H9 (cell line): ENCODE results near the gene GALNT10. TPM values are rescaled to one million over a fixed set of nuclear protein-coding genes. Genes with fewer than 3 reads are reported as not detected.
A peak's percentile ranks its signal among the peaks of the same experiment; 100 is the strongest.

Experiments
- DNase-seq: peaks from one replicate; pipeline ENCODE4 v3.0.0-alpha.2; 2017
- H2AFZ ChIP-seq: one replicate; pipeline ENCODE4 v1.6.1; 2013; ENCODE audit warnings: mild to moderate bottlenecking, low read length, control low read depth, moderate library complexity
- H2AK5ac ChIP-seq: 2 replicates; pipeline ENCODE4 v1.6.1; 2013; ENCODE audit warnings: low read length, control low read depth, mixed read lengths; ENCODE audit not compliant: insufficient read length
- H2BK120ac ChIP-seq: one replicate; pipeline ENCODE4 v1.6.1; 2013; ENCODE audit warnings: low read depth, mild to moderate bottlenecking, low read length, control low read depth, inconsistent platforms; ENCODE audit not compliant: poor library complexity, severe bottlenecking
- H2BK12ac ChIP-seq: 2 replicates; pipeline ENCODE4 v1.6.1; 2013; ENCODE audit warnings: low read length, control low read depth, mixed read lengths, low read depth; ENCODE audit not compliant: insufficient read length
- H2BK15ac ChIP-seq: 2 replicates; pipeline ENCODE4 v1.6.1; 2013; ENCODE audit warnings: low read depth, low read length, control low read depth
- H2BK20ac ChIP-seq: one replicate; pipeline ENCODE4 v1.6.1; 2013; ENCODE audit warnings: low read depth, mild to moderate bottlenecking, low read length, control low read depth, inconsistent platforms; ENCODE audit not compliant: poor library complexity, severe bottlenecking
- H2BK5ac ChIP-seq: 2 replicates; pipeline ENCODE4 v1.6.1; 2013; ENCODE audit warnings: low read length, control low read depth, mixed read lengths; ENCODE audit not compliant: insufficient read length
- H3K14ac ChIP-seq: 2 replicates; pipeline ENCODE4 v1.6.1; 2013; ENCODE audit warnings: low read length, control low read depth; ENCODE audit not compliant: insufficient read depth
- H3K18ac ChIP-seq: 2 replicates; pipeline ENCODE4 v1.6.1; 2013; ENCODE audit warnings: low read depth, mild to moderate bottlenecking, mixed read lengths, low read length, control low read depth; ENCODE audit not compliant: insufficient read length
- H3K23ac ChIP-seq: 2 replicates; pipeline ENCODE4 v1.6.1; 2013; ENCODE audit warnings: low read length, control low read depth, mixed read lengths, low read depth; ENCODE audit not compliant: insufficient read length
- H3K23me2 ChIP-seq: 2 replicates; pipeline ENCODE4 v1.6.1; 2013; ENCODE audit warnings: low read depth, mild to moderate bottlenecking, mixed read lengths, low read length, control low read depth; ENCODE audit not compliant: insufficient read length, poor library complexity, severe bottlenecking
- H3K27ac ChIP-seq: 2 replicates; pipeline ENCODE4 v1.5.1; 2013; ENCODE audit warnings: low read length, control low read depth, mixed read lengths, low read depth; ENCODE audit not compliant: insufficient read length
- H3K27me3 ChIP-seq: 2 replicates; pipeline ENCODE4 v1.6.1; 2013; ENCODE audit warnings: low read length, control low read depth, inconsistent platforms; ENCODE audit not compliant: insufficient read depth
- H3K4ac ChIP-seq: 2 replicates; pipeline ENCODE4 v1.6.1; 2013; ENCODE audit warnings: low read depth, mild to moderate bottlenecking, control low read depth, inconsistent platforms, low read length, moderate library complexity
- H3K4me1 ChIP-seq: 2 replicates; pipeline ENCODE4 v1.6.1; 2013; ENCODE audit warnings: low read length, control low read depth, inconsistent platforms; ENCODE audit not compliant: insufficient read depth
- H3K4me2 ChIP-seq: 2 replicates; pipeline ENCODE4 v1.6.1; 2013; ENCODE audit warnings: low read length, control low read depth, mixed read lengths; ENCODE audit not compliant: insufficient read length, insufficient read depth
- H3K56ac ChIP-seq: 2 replicates; pipeline ENCODE4 v1.6.1; 2013; ENCODE audit warnings: low read depth, mild to moderate bottlenecking, mixed read lengths, low read length, control low read depth; ENCODE audit not compliant: insufficient read length
- H3K79me1 ChIP-seq: 2 replicates; pipeline ENCODE4 v1.6.1; 2013; ENCODE audit warnings: low read depth, mild to moderate bottlenecking, moderate library complexity, low read length, control low read depth, inconsistent platforms; ENCODE audit not compliant: insufficient read depth, poor library complexity, severe bottlenecking
- H3K79me2 ChIP-seq: 2 replicates; pipeline ENCODE4 v1.6.1; 2013; ENCODE audit warnings: low read length, control low read depth, inconsistent platforms; ENCODE audit not compliant: insufficient read depth
- H3K9ac ChIP-seq: 2 replicates; pipeline ENCODE4 v1.6.1; 2013; ENCODE audit warnings: low read length, control low read depth, mixed read lengths; ENCODE audit not compliant: insufficient read length; ENCODE audit errors: extremely low read depth
- H3K9me3 ChIP-seq: one replicate; pipeline ENCODE4 v1.6.1; 2013; ENCODE audit warnings: low read depth, low read length, inconsistent platforms; ENCODE audit not compliant: control insufficient read depth
- H3T11ph ChIP-seq: one replicate; pipeline ENCODE4 v1.6.1; 2013; ENCODE audit warnings: mild to moderate bottlenecking, low read length, control low read depth, inconsistent platforms
- H4K20me1 ChIP-seq: one replicate; pipeline ENCODE4 v1.6.1; 2013; ENCODE audit not compliant: control insufficient read depth, insufficient read length, insufficient read depth
- H4K5ac ChIP-seq: 2 replicates; pipeline ENCODE4 v1.6.1; 2013; ENCODE audit warnings: low read depth, mild to moderate bottlenecking, mixed read lengths, low read length, control low read depth; ENCODE audit not compliant: insufficient read length
- H4K8ac ChIP-seq: replicated peaks from 2 replicates; pipeline ENCODE4 v1.6.1; 2013; ENCODE audit warnings: low read length, control low read depth, mixed read lengths, low read depth; ENCODE audit not compliant: insufficient read length
- H4K91ac ChIP-seq: 2 replicates; pipeline ENCODE4 v1.6.1; 2013; ENCODE audit warnings: low read depth, mild to moderate bottlenecking, moderate library complexity, mixed read lengths, low read length, control low read depth; ENCODE audit not compliant: insufficient read length
- H3K27ac Mint-ChIP-seq, 3 experiments: 2 replicates in 2 of 3; 3 replicates in 1 of 3; pipeline ENCODE4 v1.8.0; 2020 to 2021; ENCODE audit warnings: mixed read lengths in 3 of 3, mild to moderate bottlenecking in 1 of 3, moderate library complexity in 1 of 3
- H3K27me3 Mint-ChIP-seq: 2 replicates; pipeline ENCODE4 v1.8.0; 2021; ENCODE audit warnings: low read depth, mild to moderate bottlenecking, moderate library complexity, mixed read lengths
- H3K36me3 Mint-ChIP-seq, 3 experiments: 2 replicates in 2 of 3; 3 replicates in 1 of 3; pipeline ENCODE4 v1.8.0; 2020 to 2021; ENCODE audit warnings: low read depth in 3 of 3, mixed read lengths in 3 of 3; ENCODE audit not compliant: insufficient read depth in 1 of 3
- H3K4me1 Mint-ChIP-seq, 2 experiments: 2 replicates each; pipeline ENCODE4 v1.8.0; 2020; ENCODE audit warnings: mixed read lengths in 2 of 2
- H3K4me3 Mint-ChIP-seq, 2 experiments: 2 replicates in 1 of 2; 3 replicates in 1 of 2; pipeline ENCODE4 v1.8.0; 2020 to 2021; ENCODE audit warnings: mild to moderate bottlenecking in 2 of 2, mixed read lengths in 2 of 2, moderate library complexity in 1 of 2
- H3K9me3 Mint-ChIP-seq, 2 experiments: 2 replicates in 1 of 2; 3 replicates in 1 of 2; pipeline ENCODE4 v1.8.0; 2020; ENCODE audit warnings: mild to moderate bottlenecking in 2 of 2, mixed read lengths in 2 of 2, moderate library complexity in 1 of 2
- CTCF ChIP-seq: fragments of 200-600 bp; sonication (generic); conservative IDR thresholded peaks from 3 replicates; pipeline ENCODE4 v1.8.0; 2021; ENCODE audit warnings: antibody characterized with exemption, mild to moderate bottlenecking
- WGBS: extraction: QIAGEN DNeasy Blood & Tissue Kit; methylation state at CpG from one replicate; pipeline ENCODE4 v1.1.7; 2013; ENCODE audit warnings: missing lambda C conversion rate, low lambda C conversion rate, mixed read lengths; ENCODE audit not compliant: insufficient read length; ENCODE audit errors: extremely low coverage; 5-methylcytosine and 5-hydroxymethylcytosine counted together
- total RNA-seq: library from RNA; stranded (reverse); gene quantifications from 2 replicates; pipeline ENCODE4 v1.2.1, GENCODE V29; 2021

Gene GALNT10
- total RNA-seq, 1 experiment from 2014 or later = 15.4 TPM

- Histone ChIP-seq H3K9me3 (no peaks in the 10 kb centered on the region), H2BK5ac (no peak overlapping the region)
- TF ChIP-seq CTCF = no peak
Observed at GRCh38 chr5:154332451-154332850, 141.9 kb downstream of the GALNT10 start.

More at GRCh38 chr5:154332451-154332850, 141.9 kb downstream of the GALNT10 start:
- no peak overlapping the region for H2AK5ac ChIP-seq
- H4K20me1 ChIP-seq = no peaks in the 10 kb centered on the region
- H3K27me3 ChIP-seq = no peaks in the 10 kb centered on the region
- no peak overlapping the region for H3K27ac ChIP-seq
- H3K36me3 Mint-ChIP-seq = no peaks in the 10 kb centered on the region; a peak in 1 of 7 replicates
- no peak overlapping the region for H4K91ac ChIP-seq
- no peak overlapping the region for H3K4me3 Mint-ChIP-seq
- no peaks in the 10 kb centered on the region; the same call in 1 of the 2 replicates for H3K4me1 ChIP-seq
- no peak overlapping the region for H2AFZ ChIP-seq
- no peaks in the 10 kb centered on the region for H3K23me2 ChIP-seq
- no peak overlapping the region for H2BK15ac ChIP-seq
- no peak overlapping the region for H4K5ac ChIP-seq
- H3K79me2 ChIP-seq = no peaks in the 10 kb centered on the region
- H3K18ac ChIP-seq = no peak overlapping the region
- no CpG with 5 or more reads among the region's 6 CpGs for WGBS
- no peak overlapping the region for H2BK120ac ChIP-seq
- no peak overlapping the region for H2BK12ac ChIP-seq
- no peaks in the 10 kb centered on the region for H3K27me3 Mint-ChIP-seq
- peak overlapping the region; percentile 64; the same call in 1 of the 2 replicates for H3K14ac ChIP-seq
- H3K4ac ChIP-seq = no peak overlapping the region
- H2BK20ac ChIP-seq = no peak overlapping the region
- H3K23ac ChIP-seq = no peak overlapping the region
- H3K27ac Mint-ChIP-seq = no peak overlapping the region; a peak in 2 of 7 replicates
- H3K4me2 ChIP-seq = no peak overlapping the region
- H3K56ac ChIP-seq = no peak overlapping the region
- H3K79me1 ChIP-seq = no peaks in the 10 kb centered on the region
- peaks cover 0 to 6% of the 10 kb centered on the region in 2 experiments; a peak in 2 of 4 replicates for H3K4me1 Mint-ChIP-seq
- no peak overlapping the region for H3T11ph ChIP-seq
- H3K9me3 Mint-ChIP-seq = no peaks in the 10 kb centered on the region
- no peak for DNase-seq
- H4K8ac ChIP-seq = no peak overlapping the region
- H3K9ac ChIP-seq = no peak overlapping the region
